Measurements from ENCODE around the gene CNTN5. TPM values are rescaled to one million over a fixed set of nuclear protein-coding genes. Genes with fewer than 3 reads are reported as not detected.

The CNTN5 gene
- total RNA-seq, 1 experiment from 2014 or later, result not detected

DNA sequence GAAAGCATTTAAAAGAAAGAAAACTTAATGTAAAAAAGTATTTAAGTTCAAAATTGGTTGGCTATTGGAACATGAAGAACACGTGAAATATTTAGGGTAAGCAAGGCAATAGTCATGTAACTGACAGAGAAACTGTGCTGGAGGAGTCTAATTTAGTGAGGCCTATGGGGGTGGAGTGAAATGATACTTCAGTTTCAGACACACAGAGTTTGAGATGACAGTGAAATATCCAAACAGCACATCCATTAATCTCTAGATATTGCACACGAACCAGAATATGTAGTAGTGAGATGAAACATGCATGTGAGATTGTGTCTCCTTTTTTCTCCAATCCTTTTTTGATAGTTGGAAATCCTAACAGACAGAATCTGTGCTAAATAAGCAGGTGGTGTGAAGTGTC is 739.0 kb downstream of the CNTN5 start:
- Histone ChIP-seq H4K20me1 (ENCODE audit: control insufficient read depth, insufficient read depth, insufficient read length) (no peaks in the 10 kb centered on the region), H2BK12ac (ENCODE audit: insufficient read length, low read depth, low read length) (no peak overlapping the region), H3T11ph (ENCODE audit: low read length) (no peak overlapping the region), H2AK5ac (ENCODE audit: insufficient read length, low read length) (no peak overlapping the region), H3K4ac (ENCODE audit: low read depth, low read length) (no peak overlapping the region), H2AFZ (ENCODE audit: low read length) (no peak overlapping the region), H3K4me1 (ENCODE audit: insufficient read depth, low read length) (no peaks in the 10 kb centered on the region), H3K18ac (ENCODE audit: insufficient read length, low read depth, low read length) (no peak overlapping the region), H3K79me1 (ENCODE audit: insufficient read depth, low read depth, low read length, poor library complexity, severe bottlenecking) (no peaks in the 10 kb centered on the region), H4K8ac (replicated peaks; ENCODE audit: insufficient read length, low read depth, low read length) (no peak overlapping the region), H3K9ac (ENCODE audit: extremely low read depth, insufficient read length, low read length) (no peak overlapping the region), H2BK15ac (ENCODE audit: low read depth, low read length) (no peak overlapping the region), H2BK5ac (ENCODE audit: insufficient read length, low read length) (no peak overlapping the region), H3K23me2 (ENCODE audit: insufficient read length, low read depth, low read length, poor library complexity, severe bottlenecking) (no peaks in the 10 kb centered on the region), H4K91ac (ENCODE audit: insufficient read length, low read depth, low read length) (no peak overlapping the region), H2BK20ac (ENCODE audit: low read depth, low read length, poor library complexity, severe bottlenecking) (no peak overlapping the region), H3K9me3 (ENCODE audit: control insufficient read depth, low read depth, low read length) (no peaks in the 10 kb centered on the region), H3K27me3 (ENCODE audit: insufficient read depth, low read length) (no peaks in the 10 kb centered on the region), H3K23ac (ENCODE audit: insufficient read length, low read depth, low read length) (no peak overlapping the region), H4K5ac (ENCODE audit: insufficient read length, low read depth, low read length) (no peak overlapping the region), H3K56ac (ENCODE audit: insufficient read length, low read depth, low read length) (no peak overlapping the region), H3K14ac (ENCODE audit: insufficient read depth, low read length) (no peak overlapping the region), H3K4me2 (ENCODE audit: insufficient read depth, insufficient read length, low read length) (no peak overlapping the region), H2BK120ac (ENCODE audit: low read depth, low read length, poor library complexity, severe bottlenecking) (no peak overlapping the region), H3K27ac (ENCODE audit: insufficient read length, low read depth, low read length) (no peak overlapping the region), H3K79me2 (ENCODE audit: insufficient read depth, low read length) (no peaks in the 10 kb centered on the region)
- Mint-ChIP-seq H3K27ac (no peak overlapping the region), H3K4me3 (no peak overlapping the region), H3K9me3 (peaks cover 0 to 2% of the 10 kb centered on the region in 2 experiments; a peak in 2 of 5 replicates), H3K36me3 (ENCODE audit: insufficient read depth in 1 of 3, low read depth in 3 of 3) (no peaks in the 10 kb centered on the region), H3K4me1 (no peaks in the 10 kb centered on the region), H3K27me3 (ENCODE audit: low read depth) (no peaks in the 10 kb centered on the region)
- no CpG with 5 or more reads among the region's 2 CpGs for WGBS (ENCODE audit: extremely low coverage, insufficient read length, low lambda C conversion rate)
- TF ChIP-seq, protein P1, sequence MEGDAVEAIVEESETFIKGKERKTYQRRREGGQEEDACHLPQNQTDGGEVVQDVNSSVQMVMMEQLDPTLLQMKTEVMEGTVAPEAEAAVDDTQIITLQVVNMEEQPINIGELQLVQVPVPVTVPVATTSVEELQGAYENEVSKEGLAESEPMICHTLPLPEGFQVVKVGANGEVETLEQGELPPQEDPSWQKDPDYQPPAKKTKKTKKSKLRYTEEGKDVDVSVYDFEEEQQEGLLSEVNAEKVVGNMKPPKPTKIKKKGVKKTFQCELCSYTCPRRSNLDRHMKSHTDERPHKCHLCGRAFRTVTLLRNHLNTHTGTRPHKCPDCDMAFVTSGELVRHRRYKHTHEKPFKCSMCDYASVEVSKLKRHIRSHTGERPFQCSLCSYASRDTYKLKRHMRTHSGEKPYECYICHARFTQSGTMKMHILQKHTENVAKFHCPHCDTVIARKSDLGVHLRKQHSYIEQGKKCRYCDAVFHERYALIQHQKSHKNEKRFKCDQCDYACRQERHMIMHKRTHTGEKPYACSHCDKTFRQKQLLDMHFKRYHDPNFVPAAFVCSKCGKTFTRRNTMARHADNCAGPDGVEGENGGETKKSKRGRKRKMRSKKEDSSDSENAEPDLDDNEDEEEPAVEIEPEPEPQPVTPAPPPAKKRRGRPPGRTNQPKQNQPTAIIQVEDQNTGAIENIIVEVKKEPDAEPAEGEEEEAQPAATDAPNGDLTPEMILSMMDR (conservative IDR thresholded peaks at IDR 0.05), result no peak
- DNase-seq, result no peak
